Measurements from ENCODE around the gene DPF3. TPM values are rescaled to one million over a fixed set of nuclear protein-coding genes. Genes with fewer than 3 reads are reported as not detected.

The DPF3 gene
- total and polyA plus RNA-seq, 9 of the 15 experiments (the other 6 are each of a cell fraction or from before 2014, with no cell fraction given) = 0.21 to 4.9 (median 1.2) TPM

DNA sequence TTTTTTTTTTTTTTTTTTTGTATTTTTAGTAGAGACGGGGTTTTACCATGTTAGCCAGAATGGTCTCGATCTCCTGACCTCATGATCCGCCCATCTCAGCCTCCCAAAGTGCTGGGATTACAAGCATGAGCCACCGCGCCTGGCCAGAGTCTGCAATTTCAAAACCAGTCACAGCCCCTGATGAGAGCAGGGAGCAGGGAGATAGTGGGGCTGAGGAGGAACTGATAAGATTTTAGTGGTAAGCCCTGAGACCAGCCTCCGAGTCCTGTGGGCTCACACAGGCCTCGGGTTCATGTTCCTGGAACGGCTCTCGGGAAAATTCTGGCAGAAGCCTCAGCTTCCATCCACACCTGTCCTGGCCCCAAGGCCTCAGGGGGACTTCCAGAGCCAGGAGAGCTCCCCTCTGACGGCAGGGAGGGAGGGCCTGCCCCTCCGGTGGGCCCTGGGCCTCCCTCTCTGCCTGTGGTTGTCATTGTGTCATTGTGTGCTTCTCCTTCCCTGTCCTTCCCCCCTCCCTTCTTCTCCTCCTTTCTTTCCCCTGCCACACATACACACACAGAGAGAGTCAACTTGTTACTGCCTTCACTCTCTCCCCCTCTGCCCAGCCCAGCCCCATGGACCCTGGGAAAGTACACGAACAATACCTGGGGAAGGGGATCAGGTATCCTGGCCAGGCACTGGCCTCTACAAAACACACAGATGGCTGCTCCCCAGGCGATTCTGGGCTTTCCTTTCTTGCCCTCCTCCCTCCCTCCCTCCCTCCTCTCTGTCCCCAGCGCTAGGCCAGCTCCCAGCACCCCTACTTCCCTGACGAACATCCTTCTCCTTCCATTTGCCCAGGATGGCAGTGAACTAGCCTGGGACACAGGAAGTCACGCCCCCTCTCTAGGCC lies 294.1 kb downstream of the DPF3 start:
- Histone ChIP-seq H3K9me3 (replicated peaks; ENCODE audit: control insufficient read depth, insufficient read depth, low read depth, low read length) (no peaks in the 10 kb centered on the region), H3K4me2 (ENCODE audit: insufficient read depth, low read length) (no peak overlapping the region; the same call in 1 of the 2 replicates), H3K4me1 (replicated peaks in 1 of 2; ENCODE audit: control insufficient read depth in 2 of 2, insufficient read depth in 2 of 2, low read length in 2 of 2) (peaks cover 0 to 12% of the 10 kb centered on the region in 2 experiments; a peak in 4 of 5 replicates), H3K36me3 (ENCODE audit: control insufficient read depth, insufficient read depth, low read length) (no peaks in the 10 kb centered on the region), H3K27me3 (ENCODE audit: control insufficient read depth in 2 of 2, insufficient read depth in 2 of 2, low read length in 2 of 2) (peaks cover 6 to 21% of the 10 kb centered on the region in 2 experiments; a peak in 4 of 5 replicates), H3K9me1 (ENCODE audit: control insufficient read depth, insufficient read depth, low read length) (no peaks in the 10 kb centered on the region), H3K9ac (ENCODE audit: insufficient read depth in 1 of 2, low read depth in 2 of 2, low read length in 2 of 2) (peak overlapping the region in 1 of 2 experiments; percentile 10; a peak in 1 of 4 replicates), H4K20me1 (replicated peaks; ENCODE audit: control insufficient read depth, insufficient read depth, low read length) (no peaks in the 10 kb centered on the region; the same call in 1 of the 2 replicates), H3K27ac (ENCODE audit: extremely low read depth, low read depth, low read length) (no peak overlapping the region), H3K79me2 (ENCODE audit: control insufficient read depth, insufficient read depth, low read length) (no peaks in the 10 kb centered on the region), H3K4me3 (no peak overlapping the region), H2AFZ (ENCODE audit: low read depth, low read length) (no peak overlapping the region)
- in situ Hi-C loops (cut with MboI) = no loop called here
- intact Hi-C loops (cut with micrococcal nuclease) = no loop called here
- ChIA-PET CTCF (ENCODE audit: low intra/inter-chr PET ratio) (no interaction called here), POLR2A (interaction anchor here (1.2 kb wide), 1 partner anchor 11 kb away, joined by 3 read pairs; no protein-coding TSS in a partner anchor)
- 2% methylated on average over 9 of the region's 16 CpGs for WGBS (ENCODE audit: insufficient coverage, low coverage, missing lambda C conversion rate)
- FAIRE-seq = no peak
- ATAC-seq = peak; percentile 89
- no TSS peak for BruUV-seq (replicated peaks)
- peak; percentile 48 to 68 (median 59) for DNase-seq (ENCODE audit: extremely low read depth in 1 of 4, low spot score in 3 of 4)
- no peak for TF ChIP-seq MED1 (CRISPR knock-in tag; IDR thresholded peaks at IDR 0.05; ENCODE audit: borderline replicate concordance)
- no peak for TF ChIP-seq ZNF253 (CRISPR knock-in tag; conservative IDR thresholded peaks at IDR 0.05)
- 0 out of 2 replicates have a peak, but pooled peaks have one; percentile 2 for TF ChIP-seq L3MBTL2 (IDR thresholded peaks at IDR 0.05)
- TF ChIP-seq BRCA1 (IDR thresholded peaks at IDR 0.05) = no peak
- TF ChIP-seq BRCA1 (CRISPR knock-in tag; IDR thresholded peaks at IDR 0.05) = no peak
- TF ChIP-seq, protein P1, sequence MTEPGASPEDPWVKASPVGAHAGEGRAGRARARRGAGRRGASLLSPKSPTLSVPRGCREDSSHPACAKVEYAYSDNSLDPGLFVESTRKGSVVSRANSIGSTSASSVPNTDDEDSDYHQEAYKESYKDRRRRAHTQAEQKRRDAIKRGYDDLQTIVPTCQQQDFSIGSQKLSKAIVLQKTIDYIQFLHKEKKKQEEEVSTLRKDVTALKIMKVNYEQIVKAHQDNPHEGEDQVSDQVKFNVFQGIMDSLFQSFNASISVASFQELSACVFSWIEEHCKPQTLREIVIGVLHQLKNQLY (CRISPR knock-in tag; conservative IDR thresholded peaks at IDR 0.05) = no peak
- TF ChIP-seq, protein P2, sequence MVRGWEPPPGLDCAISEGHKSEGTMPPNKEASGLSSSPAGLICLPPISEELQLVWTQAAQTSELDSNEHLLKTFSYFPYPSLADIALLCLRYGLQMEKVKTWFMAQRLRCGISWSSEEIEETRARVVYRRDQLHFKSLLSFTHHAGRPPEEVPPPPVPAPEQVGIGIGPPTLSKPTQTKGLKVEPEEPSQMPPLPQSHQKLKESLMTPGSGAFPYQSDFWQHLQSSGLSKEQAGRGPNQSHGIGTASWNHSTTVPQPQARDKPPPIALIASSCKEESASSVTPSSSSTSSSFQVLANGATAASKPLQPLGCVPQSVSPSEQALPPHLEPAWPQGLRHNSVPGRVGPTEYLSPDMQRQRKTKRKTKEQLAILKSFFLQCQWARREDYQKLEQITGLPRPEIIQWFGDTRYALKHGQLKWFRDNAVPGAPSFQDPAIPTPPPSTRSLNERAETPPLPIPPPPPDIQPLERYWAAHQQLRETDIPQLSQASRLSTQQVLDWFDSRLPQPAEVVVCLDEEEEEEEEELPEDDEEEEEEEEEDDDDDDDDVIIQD (CRISPR knock-in tag; IDR thresholded peaks at IDR 0.05) = no peak
- no peak for TF ChIP-seq KDM5B (IDR thresholded peaks at IDR 0.05; ENCODE audit: insufficient replicate concordance, low read depth, low read length)
- 0 out of 4 replicates have a peak, but pooled peaks of 1 of the 2 experiments have one; percentile 3 for TF ChIP-seq RAD21 (CRISPR knock-in tag; conservative IDR thresholded peaks at IDR 0.05 in 1 of 2, IDR thresholded peaks at IDR 0.05 in 1 of 2)
- TF ChIP-seq, protein P3, sequence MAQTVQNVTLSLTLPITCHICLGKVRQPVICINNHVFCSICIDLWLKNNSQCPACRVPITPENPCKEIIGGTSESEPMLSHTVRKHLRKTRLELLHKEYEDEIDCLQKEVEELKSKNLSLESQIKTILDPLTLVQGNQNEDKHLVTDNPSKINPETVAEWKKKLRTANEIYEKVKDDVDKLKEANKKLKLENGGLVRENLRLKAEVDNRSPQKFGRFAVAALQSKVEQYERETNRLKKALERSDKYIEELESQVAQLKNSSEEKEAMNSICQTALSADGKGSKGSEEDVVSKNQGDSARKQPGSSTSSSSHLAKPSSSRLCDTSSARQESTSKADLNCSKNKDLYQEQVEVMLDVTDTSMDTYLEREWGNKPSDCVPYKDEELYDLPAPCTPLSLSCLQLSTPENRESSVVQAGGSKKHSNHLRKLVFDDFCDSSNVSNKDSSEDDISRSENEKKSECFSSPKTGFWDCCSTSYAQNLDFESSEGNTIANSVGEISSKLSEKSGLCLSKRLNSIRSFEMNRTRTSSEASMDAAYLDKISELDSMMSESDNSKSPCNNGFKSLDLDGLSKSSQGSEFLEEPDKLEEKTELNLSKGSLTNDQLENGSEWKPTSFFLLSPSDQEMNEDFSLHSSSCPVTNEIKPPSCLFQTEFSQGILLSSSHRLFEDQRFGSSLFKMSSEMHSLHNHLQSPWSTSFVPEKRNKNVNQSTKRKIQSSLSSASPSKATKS (CRISPR knock-in tag; IDR thresholded peaks at IDR 0.05) = no peak
- 0 out of 2 replicates have a peak, but pooled peaks have one; percentile 17 for TF ChIP-seq CXXC5 (CRISPR knock-in tag; IDR thresholded peaks at IDR 0.05)
- TF ChIP-seq, protein P4, sequence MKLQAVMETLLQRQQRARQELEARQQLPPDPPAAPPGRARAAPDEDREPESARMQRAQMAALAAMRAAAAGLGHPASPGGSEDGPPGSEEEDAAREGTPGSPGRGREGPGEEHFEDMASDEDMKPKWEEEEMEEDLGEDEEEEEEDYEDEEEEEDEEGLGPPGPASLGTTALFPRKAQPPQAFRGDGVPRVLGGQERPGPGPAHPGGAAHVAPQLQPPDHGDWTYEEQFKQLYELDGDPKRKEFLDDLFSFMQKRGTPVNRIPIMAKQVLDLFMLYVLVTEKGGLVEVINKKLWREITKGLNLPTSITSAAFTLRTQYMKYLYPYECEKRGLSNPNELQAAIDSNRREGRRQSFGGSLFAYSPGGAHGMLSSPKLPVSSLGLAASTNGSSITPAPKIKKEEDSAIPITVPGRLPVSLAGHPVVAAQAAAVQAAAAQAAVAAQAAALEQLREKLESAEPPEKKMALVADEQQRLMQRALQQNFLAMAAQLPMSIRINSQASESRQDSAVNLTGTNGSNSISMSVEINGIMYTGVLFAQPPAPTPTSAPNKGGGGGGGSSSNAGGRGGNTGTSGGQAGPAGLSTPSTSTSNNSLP (IDR thresholded peaks at IDR 0.05; ENCODE audit: borderline replicate concordance, low read depth, low read length) = no peak
- TF ChIP-seq MTF1 (CRISPR knock-in tag; IDR thresholded peaks at IDR 0.05; ENCODE audit: borderline replicate concordance) = no peak
- peak; percentile 57 for TF ChIP-seq MTA2 (IDR thresholded peaks at IDR 0.05; ENCODE audit: low read depth)

All from K562 (cell line).